PC-3 (cell line): ENCODE results near the gene MAP2K3. TPM values are rescaled to one million over a fixed set of nuclear protein-coding genes. Genes with fewer than 3 reads are reported as not detected.
"Not testable (repeated sequence)": the region's sequence is repeated elsewhere in the genome, so short reads cannot be mapped to it uniquely, and the experiment has no call there.

Experiments
- ATAC-seq: fragments of 200-7000 bp; cut with Tn5 transposase; 2 replicates; pipeline ENCODE4 v1.9.1; 2020; ENCODE audit warnings: mild to moderate bottlenecking, moderate library complexity
- BruUV-seq: library from RNA; stranded (reverse); fragments of 400-500 nt; replicated peaks from 2 replicates; lab custom pipeline; 2021; lab: Mats Ljungman, UMichigan
- CTCF ChIA-PET: fragments of 300-600 bp; sonication (Branson Sonifier 250); formaldehyde crosslinking; loops from one replicate; lab custom pipeline; 2022; ENCODE audit warnings: antibody characterized with exemption; lab: Charles Lee
- POLR2A ChIA-PET: fragments of 300-600 bp; sonication (Branson Sonifier 250); formaldehyde crosslinking; loops from one replicate; lab custom pipeline; 2022; ENCODE audit warnings: antibody characterized with exemption; ENCODE audit not compliant: unreplicated experiment; lab: Charles Lee
- DNase-seq: peaks from one replicate; pipeline ENCODE4 v3.0.0-alpha.2; 2015
- H2AFZ ChIP-seq: fragments of 300-600 bp; sonication (generic); 2 replicates; pipeline ENCODE4 v1.6.0; 2016; ENCODE audit warnings: antibody characterized with exemption, low read length
- H3F3A ChIP-seq: fragments of 300-600 bp; sonication (generic); one replicate; pipeline ENCODE4 v1.6.0; 2017; ENCODE audit warnings: antibody characterized with exemption, low read length, control low read depth, mild to moderate bottlenecking; ENCODE audit not compliant: unreplicated experiment
- H3K27ac ChIP-seq: fragments of 300-600 bp; sonication (generic); 2 replicates; pipeline ENCODE4 v1.5.1; 2016; ENCODE audit warnings: mild to moderate bottlenecking, low read length
- H3K27me3 ChIP-seq: fragments of 300-600 bp; sonication (generic); 2 replicates; pipeline ENCODE4 v1.6.1; 2016; ENCODE audit warnings: low read length, mixed read lengths
- H3K36me3 ChIP-seq: fragments of 300-600 bp; sonication (generic); 2 replicates; pipeline ENCODE4 v1.6.1; 2016; ENCODE audit warnings: low read depth, mixed run types, low read length, mixed read lengths
- H3K4me1 ChIP-seq: fragments of 300-600 bp; sonication (generic); 2 replicates; pipeline ENCODE4 v1.5.1; 2016; ENCODE audit warnings: low read length; ENCODE audit not compliant: insufficient read depth
- H3K4me2 ChIP-seq: fragments of 300-600 bp; sonication (generic); 2 replicates; pipeline ENCODE4 v1.6.0; 2016; ENCODE audit warnings: low read length
- H3K4me3 ChIP-seq: fragments of 300-600 bp; sonication (generic); 2 replicates; pipeline ENCODE4 v1.5.1; 2016; ENCODE audit warnings: mild to moderate bottlenecking, low read length, mixed read lengths
- H3K79me2 ChIP-seq: fragments of 300-600 bp; sonication (generic); 2 replicates; pipeline ENCODE4 v1.6.1; 2017; ENCODE audit warnings: low read length, mixed read lengths
- H3K9ac ChIP-seq: fragments of 300-600 bp; sonication (generic); 2 replicates; pipeline ENCODE4 v1.6.0; 2016; ENCODE audit warnings: mild to moderate bottlenecking, low read length
- H3K9me2 ChIP-seq: fragments of 300-600 bp; sonication (generic); replicated peaks from 2 replicates; pipeline ENCODE4 v1.6.1; 2016; ENCODE audit warnings: mixed run types, low read length, mixed read lengths
- H3K9me3 ChIP-seq: fragments of 300-600 bp; sonication (generic); 2 replicates; pipeline ENCODE4 v1.6.1; 2016; ENCODE audit warnings: low read length, mixed read lengths
- H4K20me1 ChIP-seq: fragments of 300-600 bp; sonication (generic); 2 replicates; pipeline ENCODE4 v1.6.1; 2016; ENCODE audit warnings: low read length, mixed read lengths
- CTCF ChIP-seq: fragments of 300-600 bp; sonication (generic); conservative IDR thresholded peaks from 2 replicates; pipeline ENCODE4 v1.5.1; 2017; ENCODE audit warnings: antibody characterized with exemption, low read depth, mild to moderate bottlenecking, low read length
- EZH2 ChIP-seq: fragments of 300-600 bp; sonication (generic); IDR thresholded peaks from one replicate; pipeline ENCODE4 v1.6.1; 2017; ENCODE audit warnings: antibody characterized with exemption, mild to moderate bottlenecking, low read length; ENCODE audit not compliant: unreplicated experiment
- EZH2phosphoT487 ChIP-seq: fragments of 300-600 bp; sonication (generic); IDR thresholded peaks from 2 replicates; pipeline ENCODE4 v1.6.1; 2018; ENCODE audit warnings: mild to moderate bottlenecking, antibody characterized with exemption, low read length, borderline replicate concordance
- intact Hi-C: fragments of 100-400 bp; cut with micrococcal nuclease; formaldehyde crosslinking; loops from 2 replicates; pipeline ENCODE4 v1.9.0; 2023
- total RNA-seq: library from RNA; depleted of rRNA; stranded (reverse); fragments of >200 nt; gene quantifications from 2 replicates; pipeline ENCODE4 v1.2.3, GENCODE V29; 2014

The MAP2K3 gene
- total RNA-seq, 1 experiment from 2014 or later: 54.0 TPM

- H3F3A ChIP-seq, H3K4me3 ChIP-seq, intact Hi-C loops, H3K9ac ChIP-seq, H3K36me3 ChIP-seq, DNase-seq, H4K20me1 ChIP-seq, H3K27ac ChIP-seq, H3K79me2 ChIP-seq, POLR2A ChIA-PET, H3K27me3 ChIP-seq, H3K9me2 ChIP-seq, H3K9me3 ChIP-seq, H2AFZ ChIP-seq, H3K4me2 ChIP-seq, BruUV-seq, ATAC-seq, H3K4me1 ChIP-seq, CTCF ChIA-PET: not testable (repeated sequence)
Observed at GRCh38 chr17:21337981-21338625, 53.6 kb downstream of the MAP2K3 start.

DNA sequence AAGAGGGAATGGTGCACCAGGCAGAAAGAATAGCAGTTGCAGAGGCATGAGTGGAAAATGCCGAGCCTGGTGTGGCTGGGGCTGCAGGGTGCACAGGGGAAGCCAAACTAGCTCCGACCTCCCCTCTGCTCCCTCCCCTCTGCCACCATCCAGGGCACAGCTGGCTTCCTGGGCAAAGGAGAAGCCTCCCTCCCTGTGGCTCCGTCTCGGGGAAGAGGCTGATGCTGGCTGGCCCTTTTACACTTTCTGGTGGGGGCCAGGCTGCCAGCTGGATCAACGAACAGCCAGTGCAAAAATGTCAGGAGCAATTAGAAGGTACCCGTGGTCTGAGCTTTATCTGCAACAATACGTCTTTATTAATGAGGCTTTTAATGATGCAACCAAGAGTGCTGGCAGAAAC, 54.5 kb downstream of the MAP2K3 start:
- POLR2A ChIA-PET: no interaction called here
- Histone ChIP-seq H2AFZ (no peak overlapping the region), H3K79me2 (no peaks in the 10 kb centered on the region), H3K4me1 (0 out of 2 replicates have a peak, but pooled peaks cover 6% of the 10 kb centered on the region), H3K9me3 (no peaks in the 10 kb centered on the region), H3K9ac (no peak overlapping the region), H3K36me3 (no peaks in the 10 kb centered on the region), H3F3A (no peaks in the 10 kb centered on the region), H3K27me3 (no peaks in the 10 kb centered on the region), H3K4me3 (no peak overlapping the region), H3K4me2 (no peak overlapping the region), H3K9me2 (no peaks in the 10 kb centered on the region), H4K20me1 (no peaks in the 10 kb centered on the region), H3K27ac (no peak overlapping the region)
- no peak for DNase-seq
- intact Hi-C loops: no loop called here
- BruUV-seq: no TSS peak
- no peak for ATAC-seq
- TF ChIP-seq CTCF (no peak), EZH2 (no peak), EZH2phosphoT487 (no peak)
- CTCF ChIA-PET: no interaction called here

DNA sequence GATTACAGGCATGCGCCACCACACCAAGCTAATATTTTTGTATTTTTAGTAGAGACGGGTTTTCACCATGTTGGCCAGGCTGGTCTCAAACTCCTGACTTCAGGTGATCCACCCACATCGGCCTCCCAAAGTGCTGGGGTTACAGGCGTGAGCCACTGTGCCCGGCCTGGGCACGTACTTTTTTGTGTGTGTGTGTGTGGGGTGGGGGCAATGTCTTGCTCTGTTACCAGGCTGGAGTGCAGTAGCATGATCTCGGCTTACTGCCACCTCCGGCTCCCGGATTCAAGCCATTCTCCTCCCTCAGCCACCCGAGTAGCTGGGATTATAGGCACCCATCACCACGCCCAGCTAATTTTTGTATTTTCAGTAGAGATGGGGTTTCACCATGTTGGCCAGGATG, 55.1 kb downstream of the MAP2K3 start:
- POLR2A ChIA-PET, H3K9ac ChIP-seq, DNase-seq, H3K79me2 ChIP-seq, H3K27me3 ChIP-seq, H3K9me3 ChIP-seq, CTCF ChIA-PET, H3K36me3 ChIP-seq, H3F3A ChIP-seq, BruUV-seq, H3K4me3 ChIP-seq, H2AFZ ChIP-seq, H4K20me1 ChIP-seq, H3K4me2 ChIP-seq, H3K27ac ChIP-seq, H3K4me1 ChIP-seq, ATAC-seq, intact Hi-C loops, H3K9me2 ChIP-seq: not testable (repeated sequence)

DNA sequence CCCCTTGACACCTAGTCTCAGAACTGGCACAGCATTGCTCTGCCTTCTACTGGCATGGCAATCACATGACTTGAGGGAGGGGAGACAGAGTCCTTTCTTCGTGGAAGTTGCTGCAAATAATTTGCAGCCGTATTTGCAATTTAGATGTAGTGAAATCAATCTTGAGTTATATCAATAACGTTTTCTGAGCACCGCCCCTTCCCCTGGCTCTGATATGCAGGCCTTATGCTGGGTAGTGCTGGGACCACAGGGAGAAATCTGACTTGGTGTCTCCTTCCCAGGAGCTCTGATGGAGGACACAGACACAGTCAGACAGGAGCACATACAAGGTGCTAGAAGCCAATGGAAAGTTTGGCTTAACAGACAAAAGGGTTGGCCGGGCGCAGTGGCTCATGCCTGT, 55.9 kb downstream of the MAP2K3 start:
- H3K9me3 ChIP-seq, H3K27ac ChIP-seq, H3K9ac ChIP-seq, H3K4me3 ChIP-seq, ATAC-seq, CTCF ChIA-PET, BruUV-seq, H3K27me3 ChIP-seq, DNase-seq, H2AFZ ChIP-seq, H3K9me2 ChIP-seq, H3K36me3 ChIP-seq, H4K20me1 ChIP-seq, POLR2A ChIA-PET, intact Hi-C loops, H3F3A ChIP-seq, H3K79me2 ChIP-seq, H3K4me1 ChIP-seq, H3K4me2 ChIP-seq: not testable (repeated sequence)

DNA sequence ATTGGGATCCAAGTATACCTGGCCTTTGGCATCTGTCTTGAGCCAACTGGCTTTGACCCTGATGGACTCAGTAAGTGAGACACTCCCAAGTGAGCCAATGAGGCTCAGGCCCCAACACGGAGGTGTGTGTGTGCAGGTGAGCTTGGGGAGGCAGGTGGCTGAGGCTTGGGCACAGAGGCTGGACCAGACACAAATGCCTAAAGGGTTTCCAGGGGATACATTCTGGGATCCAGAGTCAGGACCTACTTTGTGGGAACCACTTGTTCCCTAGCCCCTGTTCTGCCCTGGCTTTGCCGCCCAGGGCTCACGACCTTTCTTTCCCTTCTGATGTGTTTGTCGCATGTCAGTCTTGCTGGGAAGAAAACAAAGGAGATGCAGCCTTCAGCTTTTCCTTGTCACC, 56.8 kb downstream of the MAP2K3 start:
- H3F3A ChIP-seq, H4K20me1 ChIP-seq, H3K4me2 ChIP-seq, H3K27ac ChIP-seq, H3K27me3 ChIP-seq, POLR2A ChIA-PET, ATAC-seq, CTCF ChIA-PET, H3K9ac ChIP-seq, H3K9me2 ChIP-seq, H3K36me3 ChIP-seq, H3K79me2 ChIP-seq, H3K9me3 ChIP-seq, H3K4me1 ChIP-seq, DNase-seq, H2AFZ ChIP-seq, BruUV-seq, H3K4me3 ChIP-seq, intact Hi-C loops: not testable (repeated sequence)

DNA sequence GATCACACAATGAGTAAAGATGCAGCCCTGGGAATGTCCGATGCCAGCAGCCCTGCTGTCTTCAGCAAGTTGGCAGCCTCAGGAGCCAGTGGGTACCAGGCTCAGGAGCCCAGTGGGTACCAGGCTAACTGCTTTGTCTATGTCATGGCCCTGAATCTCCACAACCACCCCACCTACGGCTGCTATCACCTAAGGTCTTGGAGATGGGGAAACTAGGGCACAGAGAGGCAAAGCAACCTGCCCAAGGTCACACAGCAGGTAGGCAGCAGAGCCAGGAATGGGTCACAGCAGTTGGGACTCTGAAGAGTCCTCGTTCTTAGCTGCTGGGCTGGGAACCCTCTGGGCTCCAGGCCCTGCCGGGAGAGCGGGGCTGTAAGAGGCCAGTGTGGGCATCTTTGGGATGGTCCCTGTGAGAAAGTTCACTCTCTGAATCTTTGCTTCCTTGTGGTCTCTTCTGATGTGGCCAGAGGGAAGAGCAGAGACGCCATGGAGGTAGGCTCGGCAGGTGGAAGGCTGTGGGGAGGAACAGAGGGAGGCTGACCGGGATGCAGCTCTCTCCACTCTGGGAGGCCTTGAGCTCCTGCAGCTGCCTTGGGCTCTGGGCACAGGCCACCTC, 57.5 kb downstream of the MAP2K3 start:
- H3K27ac ChIP-seq, BruUV-seq, H3K9me3 ChIP-seq, H3K4me3 ChIP-seq, intact Hi-C loops, H3K4me2 ChIP-seq, H3K9ac ChIP-seq, DNase-seq, H3K9me2 ChIP-seq, CTCF ChIA-PET, H3K79me2 ChIP-seq, H2AFZ ChIP-seq, H4K20me1 ChIP-seq, H3K27me3 ChIP-seq, POLR2A ChIA-PET, ATAC-seq, H3K36me3 ChIP-seq, H3K4me1 ChIP-seq, H3F3A ChIP-seq: not testable (repeated sequence)
